HG03159 (cell line): Measurements from ENCODE around the gene PTCRA.
A peak's percentile ranks its signal among the peaks of the same experiment; 100 is the strongest.
"Not testable (repeated sequence)": the region's sequence is repeated elsewhere in the genome, so short reads cannot be mapped to it uniquely, and the experiment has no call there.

Experiments
- ATAC-seq: cut with Tn5 transposase; IDR thresholded peaks from one replicate; pipeline ENCODE4 v1.9.1; 2021; ENCODE audit warnings: mild to moderate bottlenecking, moderate library complexity; ENCODE audit not compliant: unreplicated experiment

Gene PTCRA, protein sequence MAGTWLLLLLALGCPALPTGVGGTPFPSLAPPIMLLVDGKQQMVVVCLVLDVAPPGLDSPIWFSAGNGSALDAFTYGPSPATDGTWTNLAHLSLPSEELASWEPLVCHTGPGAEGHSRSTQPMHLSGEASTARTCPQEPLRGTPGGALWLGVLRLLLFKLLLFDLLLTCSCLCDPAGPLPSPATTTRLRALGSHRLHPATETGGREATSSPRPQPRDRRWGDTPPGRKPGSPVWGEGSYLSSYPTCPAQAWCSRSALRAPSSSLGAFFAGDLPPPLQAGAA

DNA sequence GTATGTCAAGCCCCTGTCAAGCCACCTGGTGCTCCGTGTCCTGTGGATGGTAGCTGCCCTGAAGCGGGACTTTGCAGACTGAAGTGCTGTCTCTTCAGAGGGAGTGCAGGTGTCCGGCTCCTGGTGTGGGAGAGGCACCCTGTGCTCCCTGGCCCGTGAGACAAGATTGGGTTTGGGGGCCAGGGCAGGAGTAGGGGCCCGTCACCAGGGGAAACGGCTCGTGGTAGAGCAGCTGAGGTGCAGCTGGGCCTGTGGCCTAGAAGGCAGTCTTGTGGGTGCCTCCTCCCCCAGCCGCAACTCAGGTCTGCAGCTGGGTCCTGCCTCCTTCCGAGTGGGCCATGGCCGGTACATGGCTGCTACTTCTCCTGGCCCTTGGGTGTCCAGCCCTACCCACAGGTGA is at the start of gene PTCRA:
Gene PTCRA (plus strand): TSS at position 322 of the 400 bp plus-strand sequence. CDS start 17 bp downstream, at position 339.
- ATAC-seq, result no peak

DNA sequence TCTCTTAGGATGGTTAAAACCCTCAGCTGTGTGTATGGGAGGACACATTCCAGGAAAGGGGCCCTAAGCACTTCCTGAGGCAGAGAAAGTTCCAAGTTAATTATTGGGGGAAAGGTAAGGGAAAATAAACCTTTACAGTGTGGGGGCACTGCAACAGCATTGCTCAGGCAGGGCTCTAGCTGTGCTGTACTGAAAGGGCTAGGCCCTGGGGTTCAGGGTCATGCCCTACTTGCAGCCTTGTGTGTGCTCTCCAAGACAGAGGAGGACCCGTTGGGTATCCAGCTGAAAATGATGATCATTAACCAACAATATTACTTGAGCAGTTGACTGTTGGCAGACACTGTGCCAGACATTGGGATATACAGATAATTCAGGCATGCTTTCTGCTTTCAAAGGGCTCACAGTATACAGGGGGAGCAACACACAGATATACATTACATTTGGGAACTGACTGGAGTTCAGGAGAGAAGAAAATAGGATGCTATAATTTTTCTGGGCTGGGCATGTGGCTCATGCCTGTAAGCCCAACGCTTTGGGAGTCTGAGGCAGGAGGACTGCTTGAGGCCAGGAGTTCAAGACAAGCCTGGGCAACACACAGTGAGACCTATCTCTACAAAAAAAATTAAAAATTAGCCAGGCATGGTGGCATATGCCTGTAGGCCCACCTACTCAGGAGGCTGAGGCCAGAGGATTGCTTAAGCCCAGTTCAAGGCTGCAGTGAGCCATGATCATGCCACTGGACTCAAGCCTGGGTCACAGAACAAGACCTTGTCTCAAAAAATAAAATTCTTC is 45.5 kb upstream of the PTCRA start:
- ATAC-seq, result no peak

DNA sequence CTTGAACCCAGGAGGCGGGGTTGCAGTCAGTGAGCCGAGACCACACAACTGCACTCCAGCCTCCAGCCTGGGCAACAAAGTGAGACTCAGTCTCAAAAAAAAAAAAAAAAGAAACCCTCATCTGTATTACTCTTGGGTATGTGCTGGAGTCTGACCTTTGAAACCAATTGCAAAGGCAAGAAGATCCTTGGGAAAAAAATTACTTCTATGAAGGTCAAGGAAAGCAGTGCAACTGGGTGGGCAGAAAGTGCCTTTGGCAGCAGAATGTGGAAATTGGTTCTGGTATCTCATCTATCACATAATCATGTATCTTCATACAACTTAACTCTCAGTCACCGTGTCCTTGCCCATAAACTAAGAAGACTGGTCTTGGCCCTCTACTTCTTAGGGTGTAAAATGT is 44.1 kb upstream of the PTCRA start:
- ATAC-seq, result no peak

DNA sequence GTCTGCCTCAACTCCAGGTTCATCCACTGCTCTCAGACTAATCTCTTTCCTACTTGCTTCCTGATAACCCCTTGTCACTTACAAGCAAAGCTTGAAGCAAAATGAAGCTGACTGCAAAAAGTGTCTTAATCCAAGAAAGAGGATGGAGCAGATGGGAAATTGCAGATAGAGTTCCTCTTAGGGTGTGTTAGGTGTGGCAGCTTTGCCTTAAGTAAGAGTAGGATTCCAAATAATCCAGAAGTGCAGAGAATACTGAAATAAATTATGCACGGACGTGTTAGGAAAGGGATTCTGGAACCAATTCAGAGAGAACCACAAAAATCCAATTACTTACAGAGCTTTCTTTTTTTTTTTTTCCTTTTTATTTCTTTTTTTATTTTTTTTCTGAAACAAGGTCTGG is 42.5 kb upstream of the PTCRA start:
- ATAC-seq, result no peak

DNA sequence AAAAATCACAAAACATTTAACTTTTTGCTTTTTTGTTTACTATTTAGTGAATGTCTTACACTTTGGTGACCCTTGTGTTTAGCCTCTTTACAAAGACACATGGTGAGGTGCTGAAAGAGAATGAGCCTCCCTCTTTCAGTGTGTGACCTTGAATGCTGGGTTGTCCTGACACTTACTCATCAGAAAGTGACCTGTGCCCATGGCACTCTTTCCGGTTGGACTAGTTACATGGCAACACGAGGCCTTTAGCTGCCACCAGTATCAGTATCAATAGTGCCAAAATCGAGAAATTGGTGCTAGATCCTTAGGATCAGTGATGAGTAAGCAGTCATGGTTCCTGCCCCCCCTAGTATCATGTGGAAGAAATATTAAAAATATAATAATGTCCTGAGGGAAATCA is 38.2 kb upstream of the PTCRA start:
- ATAC-seq, result no peak

DNA sequence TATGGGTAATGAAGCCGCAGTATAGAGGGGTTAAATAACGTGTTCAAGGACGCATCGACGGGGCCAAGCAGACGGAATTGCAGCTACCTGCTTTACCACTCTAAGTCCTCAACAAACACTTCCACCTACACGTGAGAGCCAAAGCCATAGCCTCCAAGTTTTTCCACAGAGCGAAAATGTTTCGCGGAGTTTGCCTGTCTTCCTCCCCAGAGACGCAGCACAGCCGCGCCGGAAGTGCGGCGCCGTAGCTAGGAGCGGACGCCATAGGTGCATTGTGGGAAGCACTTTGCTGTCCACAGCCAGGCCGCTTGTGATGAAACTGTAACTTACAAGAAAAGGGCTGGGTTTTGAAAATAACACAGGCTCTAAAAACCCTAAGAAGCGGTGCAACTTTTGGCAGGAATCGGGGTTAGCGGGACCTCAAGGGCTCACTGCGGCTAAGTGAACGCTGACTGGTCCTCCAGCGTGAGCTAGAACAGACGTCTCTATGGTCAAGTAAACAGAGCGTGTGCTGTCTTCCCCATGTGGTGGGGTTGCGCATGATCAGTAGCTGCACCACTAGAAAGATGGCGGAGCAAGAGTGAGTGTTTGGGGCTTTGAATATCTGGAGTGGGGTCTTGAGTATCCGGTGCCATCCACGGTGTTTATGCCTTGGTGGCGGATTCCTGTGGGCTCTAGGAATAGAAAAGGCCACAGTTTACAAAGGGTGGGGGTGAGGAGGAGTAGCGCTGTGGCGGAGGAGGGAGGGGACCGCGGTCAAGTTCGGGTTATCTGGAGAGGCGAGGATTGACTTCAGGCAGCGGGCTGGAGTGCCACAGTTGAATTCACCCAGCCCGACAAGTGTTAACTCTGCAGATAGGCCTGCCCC is 36.2 kb upstream of the PTCRA start, which contains the start of gene RPL7L1:
Gene RPL7L1 (plus strand): TSS at position 245 of the 868 bp plus-strand sequence. CDS start 295 bp downstream, at position 540.
- peak; percentile 74 for ATAC-seq

DNA sequence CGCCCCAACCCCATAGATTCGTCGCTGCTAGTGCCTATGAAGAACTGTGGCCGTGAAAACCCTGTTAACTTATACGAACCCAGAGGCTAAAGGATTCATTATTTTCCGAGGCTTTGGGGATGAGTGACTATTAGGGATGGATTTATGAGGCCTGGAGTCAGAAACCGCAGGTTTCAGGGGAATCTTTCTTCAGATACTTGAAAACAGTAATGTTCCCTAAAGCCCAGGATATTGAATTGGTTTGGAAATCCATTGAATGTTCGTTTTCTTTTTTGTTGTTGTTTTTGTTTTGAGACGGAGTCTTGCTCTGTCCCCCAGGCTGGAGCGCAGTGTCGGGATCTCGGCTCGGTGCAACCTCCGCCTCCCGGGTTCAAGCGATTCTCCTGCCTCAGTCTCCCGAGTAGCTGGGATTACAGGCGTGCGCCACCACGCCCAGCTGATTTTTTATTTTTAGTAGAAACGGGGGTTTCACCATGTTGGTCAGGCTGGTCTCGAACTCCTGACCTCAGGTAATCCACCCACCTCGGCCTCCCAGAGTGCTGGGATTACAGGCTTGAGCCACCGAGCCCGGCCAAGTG is 35.5 kb upstream of the PTCRA start:
- not testable (repeated sequence) for ATAC-seq

DNA sequence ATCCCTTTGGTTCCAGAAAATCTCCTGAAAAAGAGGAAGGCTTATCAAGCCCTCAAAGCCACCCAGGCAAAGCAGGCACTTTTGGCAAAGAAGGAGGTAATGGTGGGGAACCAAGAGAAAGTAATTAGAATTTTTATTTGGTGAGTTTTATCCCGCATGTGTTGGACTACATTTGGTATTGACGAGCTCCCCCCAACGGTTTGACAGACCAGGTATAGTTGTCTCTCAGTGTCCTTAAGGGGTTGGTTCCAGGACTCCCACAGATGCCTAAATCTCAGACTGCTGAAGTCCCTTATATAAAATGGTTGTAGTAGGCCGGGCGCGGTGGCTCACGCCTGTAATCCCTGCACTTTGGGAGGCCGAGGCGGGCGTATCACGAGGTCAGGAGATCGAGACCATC is 35.0 kb upstream of the PTCRA start:
- ATAC-seq, result not testable (repeated sequence)

DNA sequence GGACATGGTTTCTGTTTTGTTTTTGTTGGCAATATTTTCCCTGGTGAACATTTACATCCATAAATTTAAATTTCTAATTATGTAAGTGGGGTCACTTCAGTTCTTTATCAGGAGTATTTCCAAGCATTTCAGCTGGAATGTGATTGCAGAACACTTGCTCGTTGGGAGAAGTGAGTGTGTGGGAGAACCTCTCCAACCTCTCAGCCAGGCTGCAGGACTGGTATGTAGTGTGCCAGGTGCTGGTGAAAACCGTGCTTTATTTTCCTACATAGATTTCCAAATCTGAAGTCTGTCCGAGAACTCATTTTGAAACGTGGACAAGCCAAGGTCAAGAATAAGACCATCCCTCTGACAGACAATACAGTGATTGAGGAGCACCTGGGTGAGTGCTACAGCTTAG is 30.2 kb upstream of the PTCRA start:
- ATAC-seq, result no peak

DNA sequence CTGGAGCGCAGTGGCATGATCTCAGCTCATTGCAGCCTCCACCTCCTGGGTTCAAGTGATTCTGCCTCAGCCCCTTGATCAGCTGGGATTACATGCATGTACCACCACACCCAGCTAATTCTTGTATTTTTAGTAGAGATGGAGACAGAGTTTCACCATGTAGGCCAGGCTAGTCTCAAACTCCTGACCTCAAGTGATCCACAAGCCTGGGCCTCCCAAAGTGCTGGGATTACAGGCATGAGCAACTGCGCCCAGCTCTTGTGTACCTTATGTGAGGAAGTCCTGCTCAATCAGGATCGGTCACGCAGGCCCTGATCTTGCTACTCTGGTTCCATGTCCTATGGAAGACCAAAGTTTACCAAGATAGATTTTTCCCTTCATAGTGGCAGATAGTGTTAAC is 27.7 kb upstream of the PTCRA start:
- not testable (repeated sequence) for ATAC-seq

DNA sequence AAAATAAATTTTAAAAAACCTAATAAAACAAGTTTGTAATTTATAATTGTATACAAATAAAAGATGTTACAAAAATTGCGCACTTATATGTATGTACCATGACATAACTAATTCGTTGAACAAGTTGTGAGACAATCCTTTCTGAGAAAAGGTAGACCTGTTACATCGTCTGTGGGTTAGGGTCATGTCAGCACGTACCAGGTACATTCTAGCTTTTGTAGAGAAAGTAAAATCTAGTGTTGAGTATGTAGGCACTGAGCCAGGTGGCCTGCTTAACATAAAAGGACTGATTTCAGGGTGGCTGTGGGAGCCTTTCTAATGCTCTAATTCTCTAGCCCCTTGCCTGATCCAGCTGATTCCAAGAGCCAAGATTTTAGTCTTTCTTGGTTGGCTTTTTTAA is 26.0 kb upstream of the PTCRA start:
- ATAC-seq, result no peak

DNA sequence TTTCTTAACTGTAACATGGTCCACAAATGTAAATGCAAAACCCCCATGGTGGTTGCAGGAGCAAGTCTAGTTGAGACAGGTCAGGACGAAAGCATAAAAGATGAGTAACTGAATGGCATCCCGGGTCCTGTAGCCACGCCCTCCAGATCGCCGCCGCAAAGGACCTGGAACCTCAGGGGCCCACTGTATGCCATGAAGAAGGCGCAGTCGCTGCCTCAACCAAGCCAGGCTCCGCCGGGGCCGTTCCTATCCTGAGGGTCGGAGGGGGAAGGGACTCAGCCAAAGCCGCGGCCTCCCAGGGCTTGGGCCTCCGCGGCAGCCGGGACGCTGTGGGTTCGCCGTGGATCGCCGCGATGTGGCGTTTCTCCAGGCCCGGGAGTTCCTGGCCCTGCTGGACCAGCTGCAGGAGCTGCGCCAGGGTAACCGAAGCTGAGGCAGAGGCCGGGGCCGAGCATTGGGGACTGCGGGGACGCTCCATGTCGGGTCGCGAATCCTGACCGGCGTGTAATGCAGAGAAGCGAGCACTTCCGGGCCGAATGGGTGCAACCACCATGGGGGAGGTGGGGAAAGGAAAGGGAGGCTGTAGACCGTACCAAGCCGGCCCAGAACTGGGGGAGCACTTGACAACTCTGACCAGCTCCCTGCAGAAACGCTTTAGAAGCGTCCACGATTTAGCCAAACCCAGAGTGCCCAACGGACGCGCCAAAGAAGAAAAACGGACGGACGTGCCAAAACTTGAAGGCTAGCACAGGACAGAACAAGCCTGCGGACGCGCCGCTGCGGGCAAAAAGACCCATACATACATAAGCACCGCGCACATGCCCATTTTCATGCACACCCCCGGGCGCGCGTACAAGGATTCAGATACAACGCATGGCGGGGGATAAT is 25.3 kb upstream of the PTCRA start:
- peak; percentile 89 for ATAC-seq

DNA sequence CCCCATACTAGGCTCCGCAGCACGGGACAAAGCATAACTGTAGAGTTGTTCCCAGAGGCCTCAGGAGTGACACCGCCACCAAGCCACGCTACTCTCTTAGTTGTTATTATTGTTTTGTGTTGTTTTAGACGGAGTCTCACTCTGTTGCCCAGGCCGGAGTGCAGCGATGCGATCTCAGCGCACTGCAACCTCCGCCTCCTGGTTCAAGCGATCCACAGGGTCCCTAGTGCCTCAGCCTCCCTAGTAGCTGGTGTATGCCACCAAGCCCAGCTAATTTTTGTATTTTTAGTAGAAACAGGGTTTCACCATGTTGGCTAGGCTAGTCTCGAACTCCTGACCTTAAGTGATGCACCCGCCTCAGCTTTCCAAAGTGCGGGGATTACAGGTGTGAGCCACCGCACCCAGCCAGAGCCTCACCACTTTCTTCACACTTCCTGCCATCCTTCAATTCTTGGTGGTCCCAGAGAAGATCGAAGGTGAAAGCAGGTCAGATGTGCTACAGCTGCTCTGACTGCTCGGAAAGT is 24.6 kb upstream of the PTCRA start:
- ATAC-seq, result no peak

DNA sequence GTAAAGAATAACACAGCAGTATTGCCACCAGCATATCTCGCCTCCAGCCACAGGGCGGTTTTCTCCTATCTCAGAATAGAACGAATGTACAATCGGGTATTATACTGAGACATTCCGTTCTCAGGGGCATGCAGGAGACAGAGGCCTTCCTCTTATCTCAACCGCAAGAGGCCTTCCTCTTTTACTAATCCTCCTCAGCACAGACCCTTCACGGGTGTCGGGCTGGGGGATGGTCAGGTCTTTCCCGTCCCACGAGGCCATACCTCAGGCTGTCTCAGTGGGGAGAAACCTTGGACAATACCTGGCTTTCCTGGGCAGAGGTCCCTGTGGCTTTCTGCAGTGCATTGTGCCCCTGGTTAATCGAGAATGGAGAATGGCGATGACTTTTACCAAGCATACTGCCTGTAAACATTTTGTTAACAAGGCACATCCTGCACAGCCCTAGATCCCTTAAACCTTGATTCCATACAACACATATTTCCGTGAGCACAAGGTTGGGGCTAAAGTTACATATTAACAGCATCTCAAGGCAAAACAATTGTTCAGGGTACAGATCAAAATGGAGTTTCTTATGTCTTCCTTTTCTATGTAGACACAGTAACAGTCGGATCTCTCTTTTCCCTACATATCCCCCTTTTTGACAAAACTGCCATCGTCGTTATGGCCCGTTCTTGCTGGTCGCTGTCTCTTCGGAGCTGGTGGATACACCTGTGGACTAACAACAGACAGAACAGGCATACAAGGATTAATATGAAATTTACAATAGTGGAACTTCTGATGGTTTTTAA is 21.6 kb upstream of the PTCRA start:
- not testable (repeated sequence) for ATAC-seq

DNA sequence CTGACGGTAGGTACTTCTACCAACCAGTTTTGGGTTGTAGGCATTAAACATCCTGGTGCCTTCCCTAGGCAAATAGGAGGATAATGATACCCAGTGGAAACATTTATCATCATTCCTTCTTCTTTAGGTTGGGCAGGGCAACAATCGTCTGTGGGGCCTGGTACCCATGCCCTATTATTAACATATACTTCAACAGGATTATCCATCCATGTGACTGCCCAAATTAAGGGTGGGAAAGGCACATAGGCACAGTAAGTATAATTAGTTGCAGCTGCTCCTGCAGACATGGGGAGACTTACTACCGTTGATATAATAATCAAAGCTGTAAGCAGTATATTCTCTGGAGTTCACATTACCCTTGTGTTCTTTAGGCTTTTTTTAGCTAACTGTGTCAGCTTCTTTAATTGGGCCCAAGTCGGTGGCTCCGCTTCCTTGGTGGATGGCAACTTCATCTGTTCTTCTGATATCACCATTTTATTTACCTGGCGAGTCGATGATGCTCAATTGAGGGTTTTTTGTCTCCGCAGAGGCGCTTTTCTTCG is 19.6 kb upstream of the PTCRA start:
- no peak for ATAC-seq

DNA sequence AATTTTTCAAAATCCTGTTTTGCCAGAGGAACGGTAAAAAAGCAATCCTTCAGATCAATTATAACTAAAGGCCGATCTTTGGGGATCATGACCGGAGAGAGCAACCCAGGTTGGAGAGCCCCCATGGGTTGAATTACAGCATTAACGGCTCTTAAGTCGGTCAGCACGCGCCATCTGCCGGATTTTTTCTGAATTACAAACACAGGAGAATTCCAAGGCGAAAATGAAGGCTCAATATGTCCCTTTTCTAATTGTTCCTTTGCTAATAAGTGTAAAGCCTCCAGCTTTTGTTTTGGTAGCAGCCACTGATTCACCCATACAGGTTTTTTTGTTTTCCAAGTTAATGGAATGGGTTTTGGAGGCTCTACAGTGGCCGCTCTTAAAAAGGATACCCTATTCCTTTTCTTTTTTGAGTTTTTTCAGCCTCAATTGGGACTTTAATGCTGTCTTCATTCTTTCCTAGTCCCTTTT is 16.9 kb upstream of the PTCRA start:
- ATAC-seq, result no peak

DNA sequence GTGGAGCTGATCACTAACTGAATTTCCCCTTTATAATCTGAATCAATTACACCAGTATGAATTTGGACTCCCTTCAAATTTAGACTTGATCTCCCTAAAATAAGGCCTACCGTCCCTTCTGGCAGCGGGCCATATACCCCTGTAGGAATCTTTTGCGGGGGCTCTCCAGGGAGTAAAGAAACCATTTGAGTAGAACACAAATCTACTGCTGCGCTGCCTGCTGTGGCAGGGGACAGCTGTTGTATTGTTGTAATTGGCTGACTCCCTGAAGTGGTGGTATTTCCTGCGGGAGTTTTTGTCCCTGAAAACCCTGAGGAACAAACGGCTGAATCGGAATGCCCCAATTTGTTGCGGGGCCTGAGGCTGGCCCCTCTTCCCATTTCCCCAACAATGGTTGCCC is 16.0 kb upstream of the PTCRA start:
- ATAC-seq, result no peak

DNA sequence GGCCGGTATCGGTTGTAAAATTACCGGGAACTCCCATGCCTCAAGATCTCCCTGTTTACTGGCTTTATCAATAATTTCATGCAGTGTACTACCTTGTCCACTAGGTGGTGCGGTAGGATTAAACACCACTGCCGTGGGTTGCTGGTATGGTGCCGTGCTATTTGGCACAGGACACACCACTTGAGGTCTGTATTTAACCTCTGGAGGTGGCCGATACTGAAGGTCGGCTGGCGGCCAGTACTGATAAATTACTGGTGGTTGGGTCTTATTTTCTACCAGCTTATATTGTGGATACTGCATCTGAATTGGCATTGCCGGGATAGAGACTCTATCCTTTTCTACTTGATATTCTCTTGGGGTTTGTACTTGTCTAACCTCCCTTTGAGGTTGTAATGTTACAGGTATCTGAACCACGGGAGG is 14.3 kb upstream of the PTCRA start:
- no peak for ATAC-seq
